Measurements from ENCODE around the gene C3.

GRCh38 chr19:6735181-6735911 is 14.9 kb upstream of the C3 start:
- no peak for TF ChIP-seq GATA3 (IDR thresholded peaks at IDR 0.05; ENCODE audit: low read depth, low read length)
- no peak for TF ChIP-seq GATA2 (IDR thresholded peaks at IDR 0.05; ENCODE audit: low read depth, low read length)

Measured in SH-SY5Y (cell line).